ENCODE measurements around the gene SCAP. TPM values are rescaled to one million over a fixed set of nuclear protein-coding genes. Genes with fewer than 3 reads are reported as not detected.

Gene SCAP
- total RNA-seq, 1 donor = 81.4 TPM

GRCh38 chr3:47433796-47434195 is 41.9 kb downstream of the SCAP start:
- peaks cover 4% of the 10 kb centered on the region for H3K4me1 ChIP-seq (ENCODE audit: insufficient read depth, low read length)
- no peaks in the 10 kb centered on the region for H4K20me1 ChIP-seq (ENCODE audit: insufficient read depth, low read length)
- H3K27ac ChIP-seq (ENCODE audit: low read depth, low read length) = no peak overlapping the region
- no peak overlapping the region for H3K4me2 ChIP-seq (ENCODE audit: insufficient read depth, low read length)
- H3K79me2 ChIP-seq (ENCODE audit: insufficient read depth, low read length) = no peaks in the 10 kb centered on the region
- no peaks in the 10 kb centered on the region for H3K9me3 ChIP-seq (ENCODE audit: low read depth, low read length)
- H3K36me3 ChIP-seq (ENCODE audit: insufficient read depth, low read length) = peaks cover 26% of the 10 kb centered on the region
- H3K27me3 ChIP-seq (ENCODE audit: insufficient read depth, low read length) = no peaks in the 10 kb centered on the region
- DNase-seq (ENCODE audit: insufficient read length, low spot score, missing footprints) = no peak
- H3K4me3 ChIP-seq (ENCODE audit: insufficient read depth, low read length) = no peak overlapping the region
- no peak overlapping the region for H2AFZ ChIP-seq (ENCODE audit: low read length)
- TF ChIP-seq CTCF (IDR thresholded peaks at IDR 0.05; ENCODE audit: extremely low read depth, low read depth, low read length) = no peak

GRCh38 chr3:47432673-47433072 is 43.1 kb downstream of the SCAP start:
- no peak overlapping the region for H3K4me3 ChIP-seq (ENCODE audit: insufficient read depth, low read length)
- no peaks in the 10 kb centered on the region for H3K9me3 ChIP-seq (ENCODE audit: low read depth, low read length)
- H3K4me2 ChIP-seq (ENCODE audit: insufficient read depth, low read length) = no peak overlapping the region
- peaks cover 25% of the 10 kb centered on the region for H3K36me3 ChIP-seq (ENCODE audit: insufficient read depth, low read length)
- no peaks in the 10 kb centered on the region for H3K79me2 ChIP-seq (ENCODE audit: insufficient read depth, low read length)
- H2AFZ ChIP-seq (ENCODE audit: low read length) = no peak overlapping the region
- peaks cover 4% of the 10 kb centered on the region for H3K4me1 ChIP-seq (ENCODE audit: insufficient read depth, low read length)
- no peaks in the 10 kb centered on the region for H3K27me3 ChIP-seq (ENCODE audit: insufficient read depth, low read length)
- H3K27ac ChIP-seq (ENCODE audit: low read depth, low read length) = no peak overlapping the region
- H4K20me1 ChIP-seq (ENCODE audit: insufficient read depth, low read length) = no peaks in the 10 kb centered on the region
- no peak for DNase-seq (ENCODE audit: insufficient read length, low spot score, missing footprints)
- TF ChIP-seq CTCF (IDR thresholded peaks at IDR 0.05; ENCODE audit: extremely low read depth, low read depth, low read length) = no peak

- H3K4me2 ChIP-seq (ENCODE audit: insufficient read depth, low read length) = no peak overlapping the region
- H3K79me2 ChIP-seq (ENCODE audit: insufficient read depth, low read length) = no peaks in the 10 kb centered on the region
- H3K4me3 ChIP-seq (ENCODE audit: insufficient read depth, low read length) = no peak overlapping the region
- H3K4me1 ChIP-seq (ENCODE audit: insufficient read depth, low read length) = peaks cover 4% of the 10 kb centered on the region
- TF ChIP-seq CTCF (IDR thresholded peaks at IDR 0.05; ENCODE audit: extremely low read depth, low read depth, low read length) = no peak
- no peaks in the 10 kb centered on the region for H3K9me3 ChIP-seq (ENCODE audit: low read depth, low read length)
- H3K27me3 ChIP-seq (ENCODE audit: insufficient read depth, low read length) = no peaks in the 10 kb centered on the region
- no peak for DNase-seq (ENCODE audit: insufficient read length, low spot score, missing footprints)
- H2AFZ ChIP-seq (ENCODE audit: low read length) = no peak overlapping the region
- peaks cover 26% of the 10 kb centered on the region for H3K36me3 ChIP-seq (ENCODE audit: insufficient read depth, low read length)
- H4K20me1 ChIP-seq (ENCODE audit: insufficient read depth, low read length) = no peaks in the 10 kb centered on the region
- H3K27ac ChIP-seq (ENCODE audit: low read depth, low read length) = no peak overlapping the region
Observed at GRCh38 chr3:47431225-47431624, 44.5 kb downstream of the SCAP start.

GRCh38 chr3:47430606-47431005 is 45.1 kb downstream of the SCAP start:
- Histone ChIP-seq H3K4me1 (ENCODE audit: insufficient read depth, low read length) (peaks cover 4% of the 10 kb centered on the region), H3K9me3 (ENCODE audit: low read depth, low read length) (no peaks in the 10 kb centered on the region), H3K79me2 (ENCODE audit: insufficient read depth, low read length) (no peaks in the 10 kb centered on the region), H3K4me2 (ENCODE audit: insufficient read depth, low read length) (no peak overlapping the region), H2AFZ (ENCODE audit: low read length) (no peak overlapping the region), H3K4me3 (ENCODE audit: insufficient read depth, low read length) (no peak overlapping the region), H3K27me3 (ENCODE audit: insufficient read depth, low read length) (no peaks in the 10 kb centered on the region), H3K36me3 (ENCODE audit: insufficient read depth, low read length) (peaks cover 24% of the 10 kb centered on the region), H3K27ac (ENCODE audit: low read depth, low read length) (no peak overlapping the region), H4K20me1 (ENCODE audit: insufficient read depth, low read length) (no peaks in the 10 kb centered on the region)
- no peak for DNase-seq (ENCODE audit: insufficient read length, low spot score, missing footprints)
- TF ChIP-seq CTCF (IDR thresholded peaks at IDR 0.05; ENCODE audit: extremely low read depth, low read depth, low read length) = no peak
